ENCODE measurements around the gene MYO15B.

DNA sequence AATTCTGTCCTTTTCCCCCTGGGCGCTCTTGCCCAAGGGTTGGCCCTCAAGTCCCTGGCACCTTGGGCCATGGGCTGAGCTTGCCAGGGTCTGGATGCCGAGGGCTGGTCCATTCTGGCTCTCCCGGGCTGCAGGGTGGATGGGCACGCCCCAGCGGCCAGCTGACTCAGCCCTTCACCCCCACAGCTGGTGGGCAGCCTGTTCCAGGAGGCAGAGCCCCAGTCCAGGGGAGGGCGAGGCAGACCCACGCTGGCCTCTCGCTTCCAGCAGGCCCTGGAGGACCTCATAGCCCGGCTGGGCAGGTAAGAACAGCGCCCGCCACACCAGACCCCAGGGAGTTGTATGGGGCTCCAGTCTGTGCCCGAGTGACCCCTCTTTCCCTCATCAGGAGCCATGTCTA, 15.0 kb downstream of the MYO15B start:
- TF ChIP-seq, protein P1, sequence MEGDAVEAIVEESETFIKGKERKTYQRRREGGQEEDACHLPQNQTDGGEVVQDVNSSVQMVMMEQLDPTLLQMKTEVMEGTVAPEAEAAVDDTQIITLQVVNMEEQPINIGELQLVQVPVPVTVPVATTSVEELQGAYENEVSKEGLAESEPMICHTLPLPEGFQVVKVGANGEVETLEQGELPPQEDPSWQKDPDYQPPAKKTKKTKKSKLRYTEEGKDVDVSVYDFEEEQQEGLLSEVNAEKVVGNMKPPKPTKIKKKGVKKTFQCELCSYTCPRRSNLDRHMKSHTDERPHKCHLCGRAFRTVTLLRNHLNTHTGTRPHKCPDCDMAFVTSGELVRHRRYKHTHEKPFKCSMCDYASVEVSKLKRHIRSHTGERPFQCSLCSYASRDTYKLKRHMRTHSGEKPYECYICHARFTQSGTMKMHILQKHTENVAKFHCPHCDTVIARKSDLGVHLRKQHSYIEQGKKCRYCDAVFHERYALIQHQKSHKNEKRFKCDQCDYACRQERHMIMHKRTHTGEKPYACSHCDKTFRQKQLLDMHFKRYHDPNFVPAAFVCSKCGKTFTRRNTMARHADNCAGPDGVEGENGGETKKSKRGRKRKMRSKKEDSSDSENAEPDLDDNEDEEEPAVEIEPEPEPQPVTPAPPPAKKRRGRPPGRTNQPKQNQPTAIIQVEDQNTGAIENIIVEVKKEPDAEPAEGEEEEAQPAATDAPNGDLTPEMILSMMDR (IDR thresholded peaks at IDR 0.05), result no peak
- no peak for TF ChIP-seq POLR2A (IDR thresholded peaks at IDR 0.05)

All from uterus (tissue), 2 donors.